Germinal center (tissue), 1 donor: ENCODE results near the gene FOXJ1.

ENCODE experiments used
- DNase-seq: peaks from one replicate; pipeline ENCODE4 v3.0.0; 2012; ENCODE audit warnings: mixed read lengths, low spot score

FOXJ1 gene

DNA sequence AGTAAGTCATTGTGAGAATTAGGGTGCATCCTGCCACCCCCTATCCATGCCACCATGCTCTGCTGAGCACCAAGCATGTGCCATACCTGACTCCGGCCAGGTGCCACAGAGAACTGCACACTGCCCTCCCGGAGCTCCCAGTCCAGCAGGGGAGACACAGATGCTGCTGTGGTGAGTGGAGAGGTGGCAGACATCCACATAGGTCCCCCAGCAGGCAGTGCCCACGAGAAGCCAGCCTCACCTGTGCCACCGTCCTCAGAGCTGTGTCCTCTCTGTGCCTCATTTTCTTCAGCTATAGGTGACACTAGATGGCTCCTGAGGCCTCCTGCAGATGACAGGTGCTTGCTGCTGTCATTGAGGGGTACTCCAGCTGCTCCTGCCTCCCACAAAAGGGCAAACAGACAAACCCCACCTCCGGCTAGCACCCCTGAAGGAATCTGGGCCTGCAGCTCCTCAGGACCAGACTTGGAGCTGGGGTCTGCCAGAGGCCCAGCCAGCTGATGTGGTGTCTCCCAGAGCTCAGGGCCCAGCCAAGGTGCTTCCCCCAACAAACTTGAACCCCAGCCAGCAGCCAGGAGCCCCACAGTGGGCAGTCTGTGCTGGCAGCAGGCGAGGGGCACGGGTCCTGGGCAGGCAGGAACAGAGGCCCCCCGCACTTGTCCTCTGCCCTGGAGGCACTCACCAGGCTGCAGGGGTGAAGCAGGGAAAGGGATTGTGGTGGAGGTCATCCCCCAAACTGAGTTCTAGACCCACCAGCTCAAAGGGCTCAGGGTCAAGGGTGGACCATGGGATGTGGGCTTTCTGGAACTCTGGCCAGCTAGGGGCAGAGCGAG, 17.1 kb downstream of the FOXJ1 start:
- DNase-seq: no peak

DNA sequence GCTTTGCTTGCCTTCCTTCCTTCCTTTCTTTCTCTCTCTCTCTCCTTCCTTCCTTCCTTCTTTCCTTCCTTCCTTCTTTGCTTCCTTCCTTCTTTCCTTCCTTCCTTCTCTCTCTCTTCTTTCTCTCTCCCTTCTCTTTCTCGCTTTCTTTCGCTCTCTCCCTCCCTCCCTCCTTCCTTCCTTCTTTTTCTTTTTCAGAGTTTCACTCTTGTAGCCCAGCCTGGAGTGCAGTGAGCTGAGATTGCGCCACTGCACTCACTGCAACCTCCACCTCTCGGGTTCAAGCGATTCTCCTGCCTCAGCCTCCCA, 17.9 kb downstream of the FOXJ1 start:
- DNase-seq: no peak

DNA sequence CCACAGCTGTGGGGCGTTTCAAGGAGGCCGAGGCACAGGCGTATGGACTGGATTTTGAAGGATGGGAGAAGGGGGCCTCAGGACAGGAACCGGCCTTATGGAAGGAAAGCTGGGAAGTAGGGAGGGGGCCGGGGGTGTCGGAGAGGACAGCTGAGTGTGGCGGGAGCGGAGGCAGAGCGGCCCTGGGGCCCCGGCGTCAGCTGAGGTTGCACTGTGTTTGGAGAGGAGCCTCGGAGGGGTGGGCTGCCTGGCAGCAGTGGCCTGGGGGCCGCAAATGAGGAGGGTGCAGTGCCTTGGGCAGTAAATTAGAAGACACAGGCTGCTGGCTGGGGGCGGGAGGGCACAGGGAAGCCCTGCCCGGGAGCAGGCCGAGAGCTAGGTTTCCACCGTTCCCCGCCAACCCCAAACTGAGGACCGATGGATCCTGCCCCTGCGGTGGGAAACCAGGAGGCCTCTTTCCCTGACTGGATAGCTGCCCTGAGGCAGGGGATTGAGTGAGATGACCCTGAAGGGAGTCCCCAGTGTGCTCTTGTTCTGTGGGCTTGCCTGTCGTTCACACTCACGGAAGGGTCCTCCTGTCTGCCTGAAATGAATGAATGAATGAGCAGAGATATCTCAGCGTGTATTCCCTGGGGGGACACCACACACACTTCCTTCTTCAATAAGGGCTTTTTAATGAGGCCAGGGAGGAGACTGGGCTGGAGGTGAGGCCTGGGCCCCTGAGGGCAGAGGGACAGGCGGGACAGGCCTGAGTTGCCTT, 18.4 kb downstream of the FOXJ1 start:
- no peak for DNase-seq

DNA sequence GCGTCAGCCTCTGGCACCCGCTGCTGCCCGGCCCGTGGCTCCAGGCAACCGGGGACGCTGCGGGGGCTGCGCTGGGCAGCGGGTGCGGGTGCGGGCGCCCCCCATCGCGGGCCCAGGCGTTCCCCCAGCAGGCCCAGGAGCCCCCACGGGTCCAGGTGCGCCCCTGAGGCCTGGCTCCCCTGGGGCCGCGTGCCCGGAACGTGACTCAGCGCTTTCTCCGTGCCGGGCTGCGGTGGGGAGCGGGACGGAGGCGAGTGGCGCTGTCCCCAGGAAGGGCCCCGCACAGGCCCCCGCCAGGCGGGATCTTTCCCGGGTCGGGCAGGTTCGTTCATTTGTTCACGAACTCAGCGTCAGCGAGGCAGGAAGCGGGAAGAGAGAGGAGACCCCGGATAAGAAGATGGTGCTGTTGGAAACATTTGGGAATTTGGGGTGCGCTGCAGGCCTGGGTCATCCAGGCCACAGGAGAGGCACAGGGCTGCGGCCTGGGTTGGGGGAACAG, 19.1 kb downstream of the FOXJ1 start:
- DNase-seq: peak; percentile 41

DNA sequence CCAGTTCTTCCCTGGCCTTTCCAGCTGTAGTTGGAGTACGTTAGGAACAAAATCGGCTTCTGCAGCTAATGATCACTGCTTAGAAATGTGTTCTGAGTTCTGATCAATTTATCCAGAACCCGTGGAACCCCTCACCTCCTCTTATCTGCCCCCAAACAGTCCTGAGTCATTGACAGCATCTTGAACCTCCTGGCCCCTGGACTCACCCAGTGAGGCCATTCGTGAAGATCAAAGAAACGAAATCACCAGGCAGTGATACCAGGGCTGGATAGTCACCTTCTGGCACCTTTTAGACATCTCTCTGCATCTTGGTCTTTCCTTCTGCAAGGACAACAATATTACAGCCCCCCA, 20.4 kb downstream of the FOXJ1 start:
- DNase-seq: no peak

DNA sequence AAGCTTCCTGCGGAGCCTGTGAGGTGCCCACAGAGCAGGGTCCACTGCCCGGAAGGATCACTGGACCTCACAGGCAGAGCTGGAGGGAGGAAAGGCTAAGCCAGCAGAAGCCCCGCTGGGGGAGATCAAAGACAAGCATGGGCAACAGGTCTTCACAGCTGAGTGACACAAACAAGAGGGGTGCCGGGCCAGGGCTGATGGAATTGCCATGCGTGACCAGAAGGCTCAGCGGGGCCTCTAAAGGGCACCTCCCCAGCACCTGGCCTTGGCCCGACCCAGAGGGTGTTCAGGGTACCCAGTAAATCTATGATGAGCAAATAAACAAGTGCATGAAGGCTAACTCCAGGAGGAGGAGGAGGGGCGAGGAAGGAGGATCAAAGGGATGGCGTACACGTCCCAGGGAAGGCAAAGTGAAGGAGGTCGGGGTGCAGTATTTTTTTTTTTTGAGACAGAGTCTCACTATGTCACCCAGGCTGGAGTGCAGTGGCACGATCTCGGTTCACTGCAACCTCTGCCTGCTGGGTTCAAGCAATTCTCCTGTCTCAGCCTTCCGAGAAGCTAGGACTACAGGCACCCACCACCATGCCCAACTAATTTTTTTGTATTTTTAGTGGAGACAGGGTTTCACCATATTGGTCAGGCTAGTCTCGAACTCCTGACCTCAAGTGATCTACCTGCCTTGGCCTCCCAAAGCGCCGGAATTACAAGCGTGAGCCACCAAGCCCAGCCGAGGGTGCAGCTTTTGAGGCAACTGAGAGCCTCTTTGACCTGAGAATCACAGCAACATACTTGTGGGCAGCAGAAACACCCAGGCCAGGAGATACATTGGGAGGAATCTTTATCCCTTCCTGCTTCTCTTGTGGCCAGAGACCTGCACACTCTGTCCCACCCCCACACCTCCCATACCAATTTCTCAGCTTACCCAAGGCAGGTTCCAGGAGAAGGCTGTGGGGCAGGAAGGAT, 21.4 kb downstream of the FOXJ1 start:
- DNase-seq: no peak

DNA sequence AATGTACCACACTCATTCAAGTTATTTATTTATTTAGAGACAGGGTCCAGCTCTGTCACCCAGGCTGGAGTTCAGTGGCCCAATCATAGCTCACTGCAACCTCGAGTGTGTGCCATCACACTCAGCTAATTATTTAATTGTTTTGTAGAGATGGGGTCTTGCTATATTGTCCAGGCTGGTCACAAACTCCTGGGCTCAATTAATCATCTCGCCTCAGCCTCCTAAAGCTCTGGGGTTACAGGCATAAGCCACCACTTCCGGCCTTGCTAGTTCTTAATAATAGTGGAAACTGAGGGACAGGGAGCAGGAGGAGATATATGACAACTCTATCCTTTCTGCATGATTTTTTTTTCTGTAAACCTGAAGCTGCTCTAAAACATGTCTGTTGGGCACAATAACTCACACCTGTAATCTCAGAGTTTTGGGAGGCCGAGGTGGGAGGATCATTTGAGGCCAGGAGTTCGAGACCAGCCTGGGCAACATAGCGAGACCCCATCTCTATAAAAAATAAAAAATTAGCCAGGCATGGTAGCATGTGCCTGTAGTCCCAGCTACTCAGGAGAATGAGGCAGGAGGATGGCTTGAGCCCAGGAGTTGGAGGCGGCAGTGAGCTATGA, 25.8 kb downstream of the FOXJ1 start:
- no peak for DNase-seq

DNA sequence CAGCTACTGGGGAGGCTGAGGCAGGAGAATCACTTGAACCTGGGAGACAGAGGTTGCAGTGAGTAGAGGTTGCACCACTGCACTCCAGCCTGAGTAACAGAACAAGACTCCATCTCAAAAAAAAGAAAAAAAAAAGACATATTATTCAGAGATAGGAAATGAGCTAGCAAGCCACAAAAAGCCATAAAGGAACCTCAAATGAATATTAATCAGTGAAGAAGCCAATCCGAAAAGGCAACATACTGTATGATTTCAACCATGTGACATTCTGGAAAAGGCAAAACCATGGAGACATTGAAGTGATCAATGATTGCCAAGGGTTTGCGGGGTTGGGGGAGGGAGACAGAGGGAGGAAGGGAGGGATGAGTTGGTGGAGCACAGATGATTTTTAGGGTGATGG, 29.1 kb downstream of the FOXJ1 start:
- no peak for DNase-seq

DNA sequence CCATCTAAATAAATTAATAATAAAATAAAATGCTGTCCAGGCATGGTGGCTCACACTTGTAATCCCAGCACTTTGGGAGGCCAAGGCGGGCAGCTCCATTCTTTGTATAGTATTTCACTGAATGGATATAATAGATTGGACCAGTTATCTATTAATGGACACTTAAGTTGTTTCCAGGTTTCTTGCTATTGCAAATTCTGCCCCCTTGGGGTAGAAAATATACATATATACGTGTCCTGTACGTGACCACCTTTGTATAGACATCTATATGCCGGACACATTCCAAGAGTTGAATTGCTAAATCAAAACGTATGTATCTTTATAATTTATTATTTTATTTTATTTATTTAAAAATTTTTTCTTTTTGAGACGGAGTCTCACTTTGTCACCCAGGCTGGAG, 33.5 kb downstream of the FOXJ1 start:
- no peak for DNase-seq

DNA sequence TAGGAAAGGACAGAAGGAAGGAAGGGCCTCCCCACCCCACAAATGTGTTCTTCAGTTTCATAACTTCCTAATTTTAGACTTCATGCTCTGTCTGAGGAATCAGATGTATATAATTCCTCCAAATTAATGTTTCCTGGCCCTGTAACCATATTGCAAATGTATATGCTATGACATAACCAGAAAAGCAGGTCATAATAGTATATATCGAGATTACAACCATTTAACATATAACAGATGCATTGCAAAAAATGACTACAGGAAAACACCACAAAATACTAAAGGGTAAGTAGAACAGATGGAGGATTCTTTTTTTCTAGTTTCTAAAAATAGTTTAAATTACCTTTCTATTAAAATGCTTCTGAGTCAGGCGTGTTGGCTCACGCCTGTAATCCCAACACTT, 34.3 kb downstream of the FOXJ1 start:
- DNase-seq: no peak

DNA sequence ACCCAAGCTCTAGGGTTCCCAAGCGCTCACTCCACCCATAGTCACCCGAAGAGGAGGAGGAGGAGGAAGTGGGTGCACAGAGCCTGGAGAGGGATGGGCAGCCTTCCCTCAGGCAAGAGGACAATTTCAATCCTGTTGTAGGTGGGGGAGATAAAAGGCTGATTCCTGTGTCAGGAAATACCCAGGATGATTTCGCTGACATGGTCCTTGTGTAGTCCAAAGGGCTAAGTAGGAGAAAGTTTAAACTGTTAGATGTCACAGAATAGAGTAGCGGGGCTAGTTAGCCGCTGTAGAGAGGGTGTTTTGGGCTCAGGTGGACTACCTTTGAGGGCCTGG, 36.2 kb downstream of the FOXJ1 start:
- DNase-seq: no peak

DNA sequence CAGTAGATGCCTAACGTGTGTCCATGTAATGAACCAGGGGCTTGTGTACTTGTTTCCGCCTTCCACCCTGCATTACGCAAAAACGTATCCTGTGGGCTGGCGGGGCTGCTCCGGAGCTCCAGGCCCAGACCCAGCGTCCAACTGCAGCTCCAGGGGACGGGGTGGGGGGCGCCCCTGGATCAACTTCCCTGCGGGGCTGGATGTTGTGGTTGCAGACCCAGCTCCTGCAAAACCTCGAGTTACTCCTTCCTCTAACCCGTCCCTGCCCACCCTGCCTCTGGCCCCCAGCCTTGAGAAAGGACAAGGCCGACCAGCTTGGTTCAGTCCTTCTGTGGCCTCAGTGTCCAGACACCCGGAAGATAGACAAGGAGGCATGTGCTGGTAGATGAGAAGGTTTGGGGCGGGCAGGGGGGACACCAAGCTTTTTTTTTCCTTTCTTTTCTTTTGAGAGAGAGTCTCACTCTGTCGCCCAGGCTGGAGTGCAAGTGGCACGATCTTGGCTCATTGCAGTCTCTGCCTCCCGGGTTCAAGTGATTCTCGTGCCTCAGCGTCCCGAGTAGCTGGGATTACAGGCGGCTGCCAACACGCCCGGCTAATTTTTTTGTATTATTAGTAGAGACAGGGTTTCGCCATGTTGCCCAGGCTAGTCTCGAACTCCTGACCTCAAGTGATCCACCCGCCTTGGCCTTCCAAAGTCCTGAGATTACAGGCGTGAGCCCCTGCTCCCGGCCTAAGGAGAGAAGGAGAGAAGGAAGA, 36.7 kb downstream of the FOXJ1 start:
- no peak for DNase-seq

DNA sequence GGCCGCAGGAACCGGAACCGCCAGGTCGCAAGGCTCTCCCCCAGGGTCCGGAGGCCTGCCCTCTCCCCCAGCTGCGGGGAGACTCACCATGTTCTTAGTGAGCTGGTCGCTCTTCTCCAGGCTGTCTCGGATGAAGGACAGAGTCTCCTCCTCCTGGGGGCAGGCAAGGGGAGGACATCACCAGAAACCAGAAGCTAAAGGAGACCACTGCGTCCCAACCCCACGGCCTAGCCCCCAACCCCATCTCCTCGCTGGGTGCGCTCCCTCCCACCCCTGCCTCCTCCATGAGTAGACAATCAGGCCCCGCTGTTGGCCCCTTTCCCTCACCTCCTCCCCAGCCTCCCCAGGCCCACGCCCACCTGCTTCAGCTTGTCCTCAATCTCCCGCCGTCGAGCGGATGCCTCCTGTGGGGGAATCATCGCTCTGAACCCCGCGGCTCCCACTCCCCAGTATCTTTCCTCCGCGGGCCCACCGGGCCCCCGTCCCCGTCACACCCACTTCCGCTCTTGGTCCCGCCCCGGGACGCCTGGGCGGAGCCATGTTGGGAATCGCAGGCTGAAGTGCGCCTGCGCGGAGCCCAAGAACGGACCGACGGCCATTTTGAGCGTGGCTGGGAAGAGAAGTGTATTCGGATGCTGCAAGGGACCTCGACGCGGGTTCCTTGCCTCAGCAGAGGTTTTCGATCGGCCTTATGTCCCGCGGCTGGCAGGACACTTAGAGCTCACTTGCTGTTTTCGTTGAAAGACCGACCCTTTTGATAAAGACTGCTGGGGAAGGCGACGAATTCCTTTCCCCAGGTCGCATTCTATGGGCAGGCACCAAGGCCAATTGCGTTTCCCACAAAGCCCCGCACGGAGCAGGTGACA, 37.5 kb downstream of the FOXJ1 start, which contains the start of gene EXOC7:
Gene EXOC7, minus strand, starts transcription at position 514 of the 866 bp plus-strand sequence. Its CDS starts 95 bp downstream, at position 419.
- peak; percentile 96 for DNase-seq

DNA sequence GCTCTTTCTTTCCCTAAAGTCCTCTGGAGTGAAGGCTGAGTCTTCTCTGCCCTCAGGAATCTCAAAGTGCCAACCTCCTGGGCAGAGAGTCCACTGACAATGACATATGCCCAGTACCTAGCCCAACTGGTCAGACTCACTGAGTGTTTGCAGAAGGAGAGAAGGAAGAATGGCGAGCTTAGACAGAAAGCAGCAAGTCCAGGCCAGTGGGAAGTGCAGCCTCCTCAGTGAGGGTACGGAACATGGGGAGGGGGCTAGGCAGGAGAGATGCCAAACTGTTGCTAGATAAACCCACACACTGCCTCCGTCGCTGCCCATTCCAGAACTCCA, 38.1 kb downstream of the FOXJ1 start:
- DNase-seq: no peak

DNA sequence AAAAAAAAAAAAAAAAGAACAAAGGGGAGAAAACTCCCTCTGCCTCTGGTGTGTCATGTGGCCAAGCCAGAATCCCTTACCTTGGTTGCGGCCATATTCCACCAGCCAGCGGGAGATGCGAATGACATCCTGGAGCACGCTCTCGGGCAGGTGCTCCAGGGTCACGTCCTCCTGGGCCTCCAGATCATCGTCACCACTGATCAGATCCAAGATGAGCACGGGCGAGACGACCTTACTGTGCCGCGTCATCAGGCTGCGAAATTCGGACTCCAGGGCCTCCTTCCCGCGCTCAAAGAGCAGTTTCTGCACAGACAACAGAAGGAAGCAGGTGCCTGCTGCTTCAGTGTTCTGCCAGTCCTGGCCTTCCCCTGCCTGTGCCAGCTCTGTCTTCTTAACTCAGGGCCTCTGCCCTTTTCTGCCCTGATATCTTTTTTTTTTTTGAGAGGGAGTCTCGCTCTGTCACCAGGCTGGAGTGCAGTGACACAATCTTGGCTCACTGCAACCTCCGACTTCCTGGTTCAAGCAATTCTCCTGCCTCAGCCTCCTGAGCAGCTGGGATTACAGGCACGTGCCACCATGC, 43.2 kb downstream of the FOXJ1 start:
- no peak for DNase-seq

DNA sequence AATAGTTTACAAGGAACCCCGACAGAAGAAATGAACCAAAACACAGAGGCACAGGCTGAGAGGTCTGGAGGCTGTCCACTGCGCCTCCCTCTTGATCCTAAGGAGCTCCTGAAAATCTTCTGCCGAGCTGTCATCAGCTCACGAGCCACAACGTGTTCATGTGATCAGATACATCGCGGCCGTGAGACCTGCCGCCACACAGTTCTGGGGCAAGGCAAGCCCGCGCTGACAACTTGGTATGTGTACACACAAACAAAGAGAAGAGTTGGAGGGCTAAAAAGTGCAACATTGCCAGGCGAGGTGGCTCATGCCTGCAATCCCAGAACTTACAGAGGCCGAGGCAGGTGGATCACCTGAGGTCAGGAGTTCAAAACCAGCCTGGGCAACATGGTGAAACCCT, 45.1 kb downstream of the FOXJ1 start:
- DNase-seq: no peak

DNA sequence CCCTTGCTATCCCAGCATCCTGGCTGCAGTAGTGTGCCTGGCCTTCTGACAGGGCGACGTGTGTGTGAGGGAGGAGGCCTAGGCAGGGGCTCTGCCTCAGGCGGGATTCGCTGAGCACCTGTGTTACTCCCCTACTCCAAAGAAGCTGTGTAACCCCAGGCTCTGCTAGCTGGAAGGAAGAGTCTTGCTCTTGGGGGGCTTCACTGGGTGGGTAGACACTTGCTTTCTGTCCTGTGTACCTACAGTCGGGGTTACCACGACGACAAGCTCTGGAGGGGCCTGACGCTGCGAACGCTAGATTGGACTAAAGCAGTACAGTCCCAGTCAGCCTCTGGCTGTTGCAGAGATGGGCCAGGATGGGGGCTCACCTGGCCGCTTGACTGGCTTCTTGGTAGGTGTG, 47.0 kb downstream of the FOXJ1 start:
- no peak for DNase-seq

DNA sequence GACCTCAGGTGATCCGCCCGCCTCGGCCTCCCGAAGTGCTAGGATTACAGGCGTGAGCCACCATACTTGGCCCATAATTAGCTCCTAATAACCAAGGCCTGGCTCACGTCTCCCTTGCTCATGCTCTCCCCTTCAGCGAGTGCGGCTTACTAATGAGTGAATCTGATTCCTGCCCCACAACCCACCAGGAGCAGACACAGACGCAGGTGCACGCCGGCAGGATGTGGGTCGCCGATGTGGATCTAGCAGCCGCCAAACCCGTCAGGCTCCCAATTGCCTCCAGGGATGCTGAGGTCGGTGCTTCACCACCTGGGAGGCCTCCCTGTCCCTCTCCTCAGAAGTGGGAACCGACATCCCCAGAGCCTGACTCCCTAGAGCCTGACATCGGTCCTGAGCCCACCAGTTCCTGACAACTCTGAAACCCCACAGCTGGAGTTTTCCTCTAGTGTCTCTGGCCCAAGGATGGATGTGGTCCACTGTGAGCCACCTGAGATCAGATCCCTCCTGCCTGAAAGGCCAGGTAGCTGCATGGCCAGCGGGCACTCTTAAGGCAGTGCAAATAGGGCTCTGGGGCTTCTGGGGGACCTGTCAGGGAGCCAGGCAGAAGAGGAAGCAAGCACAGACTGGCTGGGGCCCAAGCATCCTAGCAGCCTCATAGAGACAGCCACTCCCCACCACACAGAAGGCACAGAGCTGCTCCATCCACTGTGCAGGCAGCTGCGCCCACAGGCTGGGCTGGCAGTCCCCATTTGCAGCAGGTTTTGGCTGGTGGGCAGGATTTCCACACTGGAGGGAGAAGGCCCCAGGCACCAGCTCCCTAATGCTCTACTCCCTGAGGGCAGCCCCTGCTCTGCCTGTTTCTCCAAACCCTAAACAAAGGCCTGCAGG, 48.3 kb downstream of the FOXJ1 start:
- DNase-seq: no peak
